Fibroblast of lung (primary cell): ENCODE results near the gene OR51V1. TPM values are rescaled to one million over a fixed set of nuclear protein-coding genes. Genes with fewer than 3 reads are reported as not detected.

ENCODE experiments used
- DNase-seq, 2 donors: peaks; one replicate each; pipeline versions ENCODE4 v3.0.0 to v3.0.0-alpha.2; 2010; ENCODE audit warnings: low read depth in 2 of 2
- H2AFZ ChIP-seq: 2 replicates; pipeline ENCODE4 v1.5.1; 2012; ENCODE audit warnings: low read length, control low read depth, inconsistent platforms
- H3K27ac ChIP-seq: 2 replicates; pipeline ENCODE4 v1.5.1; 2011; ENCODE audit warnings: low read length, control low read depth; ENCODE audit not compliant: insufficient read depth
- H3K27me3 ChIP-seq: 2 replicates; pipeline ENCODE4 v1.5.1; 2011; ENCODE audit warnings: mild to moderate bottlenecking, low read length; ENCODE audit not compliant: control insufficient read depth, insufficient read depth
- H3K36me3 ChIP-seq: 2 replicates; pipeline ENCODE4 v1.5.1; 2011; ENCODE audit warnings: low read length; ENCODE audit not compliant: control insufficient read depth, insufficient read depth
- H3K4me1 ChIP-seq: 2 replicates; pipeline ENCODE4 v1.5.1; 2011; ENCODE audit warnings: low read length; ENCODE audit not compliant: control insufficient read depth, insufficient read depth; ENCODE audit errors: extremely low read depth
- H3K4me2 ChIP-seq: 2 replicates; pipeline ENCODE4 v1.5.1; 2011; ENCODE audit warnings: low read length, control low read depth; ENCODE audit not compliant: insufficient read depth; ENCODE audit errors: extremely low read depth
- H3K4me3 ChIP-seq, 4 experiments: fragments of 200-600 bp in 1 of 4; sonication (generic) in 1 of 4; replicated peaks in 1 of 4; 2 replicates each; pipeline ENCODE4 v1.5.1; 2011 to 2016; ENCODE audit warnings: low read length in 4 of 4, low read depth in 3 of 4, mild to moderate bottlenecking in 3 of 4, control low read depth in 2 of 4, inconsistent platforms in 1 of 4, mixed read lengths in 1 of 4; ENCODE audit not compliant: insufficient read depth in 1 of 4; ENCODE audit errors: control extremely low read depth in 1 of 4
- H3K79me2 ChIP-seq: 2 replicates; pipeline ENCODE4 v1.5.1; 2012; ENCODE audit warnings: mild to moderate bottlenecking, low read length, inconsistent platforms; ENCODE audit not compliant: control insufficient read depth, insufficient read depth
- H3K9ac ChIP-seq: 2 replicates; pipeline ENCODE4 v1.5.1; 2011; ENCODE audit warnings: mild to moderate bottlenecking, low read length, control low read depth; ENCODE audit not compliant: insufficient read depth
- H3K9me3 ChIP-seq: 2 replicates; pipeline ENCODE4 v1.5.1; 2012; ENCODE audit warnings: low read depth, low read length; ENCODE audit not compliant: control insufficient read depth, insufficient read depth
- H4K20me1 ChIP-seq: 2 replicates; pipeline ENCODE4 v1.5.1; 2011; ENCODE audit warnings: low read length; ENCODE audit not compliant: control insufficient read depth, insufficient read depth; ENCODE audit errors: extremely low read depth
- CTCF ChIP-seq, 2 donors: IDR thresholded peaks in 1 of 2; conservative IDR thresholded peaks in 1 of 2; 1 replicate in 1 of 2; 2 replicates in 1 of 2; pipeline ENCODE4 v1.5.1; 2011 to 2012; ENCODE audit warnings: low read length in 2 of 2, control low read depth in 1 of 2, inconsistent platforms in 1 of 2, low read depth in 1 of 2, mild to moderate bottlenecking in 1 of 2
- EZH2 ChIP-seq: IDR thresholded peaks from 2 replicates; pipeline ENCODE4 v1.5.1; 2012; ENCODE audit warnings: low read length, control low read depth, mild to moderate bottlenecking; ENCODE audit errors: missing control alignments
- polyA plus RNA-seq, 2 donors: library from polyadenylated mRNA; depleted of rRNA in 1 of 2; stranded (reverse) in 1 of 2; unstranded in 1 of 2; fragments of >200 nt; gene quantifications; 2 replicates each; pipeline ENCODE4 v1.2.1, GENCODE V29; 2011 to 2012; ENCODE audit warnings: missing spikeins in 1 of 2
- total RNA-seq: library from RNA; depleted of rRNA; stranded (reverse); fragments of >200 nt; gene quantifications from 2 replicates; pipeline ENCODE4 v1.2.1, GENCODE V29; 2014

Gene OR51V1
- total and polyA plus RNA-seq, 2 donors (not counting 1 experiment from before 2014, with no cell fraction given), result not detected

GRCh38 chr11:5224538-5225479 is 24.3 kb upstream of the OR51V1 start:
- no peak overlapping the region for H3K27ac ChIP-seq

GRCh38 chr11:5223686-5224085 is 23.2 kb upstream of the OR51V1 start:
- DNase-seq, result no peak
- Histone ChIP-seq H3K27me3 (no peaks in the 10 kb centered on the region), H3K27ac (no peak overlapping the region), H3K4me1 (no peaks in the 10 kb centered on the region), H3K9ac (no peak overlapping the region), H3K9me3 (no peaks in the 10 kb centered on the region), H4K20me1 (no peaks in the 10 kb centered on the region), H3K4me2 (no peak overlapping the region), H3K36me3 (no peaks in the 10 kb centered on the region), H3K4me3 (no peak overlapping the region), H3K79me2 (no peaks in the 10 kb centered on the region), H2AFZ (no peak overlapping the region)
- TF ChIP-seq EZH2 (no peak), CTCF (conservative IDR thresholded peaks at IDR 0.05 in 1 of 2, IDR thresholded peaks at IDR 0.05 in 1 of 2; ENCODE audit: low read depth in 1 of 2, low read length in 2 of 2) (no peak)

More at GRCh38 chr11:5224538-5225479, 24.3 kb upstream of the OR51V1 start:
- Histone ChIP-seq H4K20me1 (no peaks in the 10 kb centered on the region), H3K9ac (no peak overlapping the region), H3K9me3 (no peaks in the 10 kb centered on the region), H3K36me3 (no peaks in the 10 kb centered on the region), H3K4me3 (no peak overlapping the region), H3K27me3 (no peaks in the 10 kb centered on the region), H3K4me2 (no peak overlapping the region), H3K4me1 (no peaks in the 10 kb centered on the region), H3K79me2 (no peaks in the 10 kb centered on the region), H2AFZ (peak overlapping the region; percentile 17)
- no peak for TF ChIP-seq EZH2
- no peak for TF ChIP-seq CTCF (conservative IDR thresholded peaks at IDR 0.05 in 1 of 2, IDR thresholded peaks at IDR 0.05 in 1 of 2; ENCODE audit: low read depth in 1 of 2, low read length in 2 of 2)
- DNase-seq, result no peak

GRCh38 chr11:5223146-5223545 is 22.7 kb upstream of the OR51V1 start:
- Histone ChIP-seq H3K27ac (no peak overlapping the region), H2AFZ (no peak overlapping the region), H4K20me1 (no peaks in the 10 kb centered on the region), H3K79me2 (no peaks in the 10 kb centered on the region), H3K9me3 (no peaks in the 10 kb centered on the region), H3K27me3 (no peaks in the 10 kb centered on the region), H3K9ac (no peak overlapping the region), H3K36me3 (no peaks in the 10 kb centered on the region), H3K4me1 (no peaks in the 10 kb centered on the region), H3K4me2 (no peak overlapping the region), H3K4me3 (no peak overlapping the region)
- DNase-seq, result no peak
- no peak for TF ChIP-seq CTCF (conservative IDR thresholded peaks at IDR 0.05 in 1 of 2, IDR thresholded peaks at IDR 0.05 in 1 of 2; ENCODE audit: low read depth in 1 of 2, low read length in 2 of 2)
- no peak for TF ChIP-seq EZH2
